ENCODE measurements around the gene C17orf114.

Gene C17orf114

DNA sequence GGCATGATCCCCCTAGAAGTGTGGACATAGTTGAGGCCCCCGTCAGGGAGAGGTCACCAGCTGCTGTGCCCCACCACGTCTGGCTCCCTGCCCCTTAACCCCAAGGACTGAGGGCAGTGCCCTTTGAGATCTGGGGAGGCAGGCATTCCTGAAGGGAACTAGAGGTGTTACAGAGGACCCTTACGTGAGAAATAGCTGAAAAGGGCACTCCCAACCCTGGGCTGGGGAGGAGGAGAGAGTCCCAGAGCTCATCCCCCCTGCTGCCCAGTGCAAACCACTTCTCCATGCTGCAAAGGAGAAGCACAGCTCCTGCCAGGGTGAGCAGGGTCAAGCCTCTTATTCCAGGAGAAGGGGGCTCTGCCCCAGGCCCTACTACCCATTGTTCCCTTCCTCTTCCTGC, 20.7 kb upstream of the C17orf114 start:
- no peak for DNase-seq

DNA sequence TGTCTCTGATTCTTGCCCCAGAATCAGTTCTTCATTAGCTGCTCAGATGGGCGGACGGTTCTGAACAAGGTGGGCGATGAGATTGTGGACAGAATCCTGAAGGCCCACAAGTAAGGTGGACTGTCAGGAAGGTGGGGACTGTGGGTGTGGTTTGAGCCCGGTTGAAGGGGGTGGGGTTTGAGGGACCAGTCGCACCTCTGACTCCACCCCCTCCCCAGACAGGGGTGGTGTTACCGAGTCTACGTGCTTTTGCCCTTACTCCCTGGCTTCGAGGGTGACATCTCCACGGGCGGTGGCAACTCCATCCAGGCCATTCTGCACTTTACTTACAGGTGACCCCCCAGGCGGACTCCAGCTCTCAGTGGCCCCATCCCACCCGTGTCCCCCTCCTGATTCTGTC, 16.1 kb upstream of the C17orf114 start:
- no peak for DNase-seq

DNA sequence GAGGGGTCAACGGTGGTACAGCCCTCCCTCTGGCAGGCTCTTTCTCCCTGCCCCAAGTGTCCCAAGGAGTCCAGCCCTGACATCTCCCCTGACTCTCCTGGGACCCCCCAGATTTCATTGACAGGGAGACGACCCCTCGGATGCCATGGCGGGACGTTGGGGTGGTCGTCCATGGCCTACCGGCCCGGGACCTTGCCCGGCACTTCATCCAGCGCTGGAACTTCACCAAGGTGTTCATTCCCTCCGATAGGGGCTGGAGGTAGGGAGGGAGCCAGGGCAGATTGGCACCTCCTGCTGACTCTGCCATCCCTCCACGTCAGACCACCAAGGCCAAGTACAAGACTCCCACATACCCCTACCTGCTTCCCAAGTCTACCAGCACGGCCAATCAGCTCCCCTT, 14.7 kb upstream of the C17orf114 start:
- DNase-seq, result no peak

DNA sequence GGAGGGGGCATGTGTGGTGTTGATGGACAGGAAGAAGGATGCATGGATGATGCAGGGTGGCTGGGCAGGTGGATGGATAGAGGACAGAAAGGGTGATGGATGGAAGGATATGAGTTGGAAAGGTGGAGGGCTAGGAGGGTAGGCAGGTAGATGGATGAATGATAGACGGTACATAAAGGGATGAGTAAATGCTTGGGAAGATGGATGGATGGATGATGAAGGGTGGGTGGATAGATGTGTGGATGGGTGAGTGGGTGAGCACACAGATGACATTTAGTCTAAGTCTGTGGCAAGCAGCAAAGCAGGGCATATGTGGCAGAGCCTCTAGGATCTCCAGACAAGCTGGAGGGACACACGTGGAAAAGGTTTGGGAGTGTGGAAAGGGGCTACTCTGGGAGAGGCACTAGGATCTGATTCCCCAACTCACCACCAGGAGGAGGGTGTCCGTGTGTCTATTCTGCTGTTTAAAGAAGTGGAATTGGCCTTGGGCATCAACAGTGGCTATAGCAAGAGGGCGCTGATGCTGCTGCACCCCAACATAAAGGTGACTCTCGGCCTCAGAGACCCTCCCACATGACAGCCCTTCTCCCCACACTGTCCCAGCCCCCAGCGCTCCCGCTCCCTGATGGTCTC, 13.0 kb upstream of the C17orf114 start:
- DNase-seq, result no peak

DNA sequence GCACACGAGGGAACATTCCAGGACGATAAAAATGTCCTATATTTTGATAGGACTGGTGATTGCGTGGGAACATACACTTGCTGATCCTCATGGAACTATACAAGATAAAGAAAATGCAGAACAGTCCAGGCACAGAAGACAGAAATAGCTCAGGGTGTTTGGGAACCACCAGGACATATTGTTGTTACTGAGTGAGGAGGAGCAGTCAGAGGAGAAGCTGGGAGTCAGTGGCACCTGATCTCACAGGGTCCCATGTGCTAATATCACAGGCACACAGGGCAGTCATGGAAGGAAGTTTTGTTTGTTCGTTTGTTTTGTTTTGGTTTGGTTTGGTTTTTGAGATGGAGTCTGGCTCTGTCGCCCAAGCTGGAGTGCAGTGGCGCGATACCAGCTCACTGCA, 10.6 kb upstream of the C17orf114 start:
- no peak for DNase-seq

DNA sequence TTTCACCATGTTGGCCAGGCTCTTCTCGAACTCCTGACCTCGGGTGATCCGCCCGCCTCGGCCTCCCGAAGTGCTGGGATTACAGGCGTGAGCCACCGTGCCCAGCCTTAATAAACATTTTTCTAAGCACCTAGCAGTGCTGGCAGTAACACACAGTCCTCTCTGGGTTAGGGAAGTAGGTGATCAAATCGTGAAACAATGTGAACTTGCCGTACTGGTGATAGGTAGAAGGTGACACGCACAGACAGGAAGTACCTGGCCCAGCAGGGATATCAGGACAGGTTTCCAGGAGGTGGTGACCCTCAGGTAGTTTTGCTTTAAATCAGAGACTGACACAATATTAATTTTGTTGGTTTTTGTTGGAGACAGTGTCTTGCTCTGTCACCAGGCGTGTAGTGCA, 9.3 kb upstream of the C17orf114 start:
- DNase-seq, result no peak

- no peak for DNase-seq
Observed at GRCh38 chr17:4810696-4811290, 8.7 kb upstream of the C17orf114 start.

DNA sequence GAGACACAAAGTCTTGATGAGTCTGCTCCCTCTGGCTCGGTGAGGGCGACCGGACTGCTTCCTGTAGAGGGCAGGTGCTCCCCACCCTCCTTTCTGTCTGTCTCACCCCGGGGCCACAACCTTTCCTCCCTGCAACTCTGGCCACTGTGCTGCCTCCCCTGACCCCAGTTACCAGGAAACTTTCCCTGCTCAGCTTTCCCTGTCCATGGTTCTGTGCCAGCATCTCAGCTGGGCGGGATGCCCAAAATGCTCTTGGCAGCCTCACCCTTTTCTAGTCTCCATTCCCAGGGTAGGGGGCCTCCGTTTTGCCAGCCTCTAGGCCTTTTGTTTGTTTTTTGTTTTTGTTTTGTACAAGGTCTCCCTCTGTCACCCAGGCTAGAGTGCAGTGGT, 6.2 kb upstream of the C17orf114 start:
- no peak for DNase-seq

- no peak for DNase-seq
Observed at GRCh38 chr17:4807605-4808377, 5.7 kb upstream of the C17orf114 start.

GRCh38 chr17:4806777-4807604, 4.9 kb upstream of the C17orf114 start, which contains the start of gene PLD2:
Gene PLD2 (plus strand): TSS chr17:4807152. CDS start chr17:4807773, 621 bp downstream.
- peak; percentile 78 for DNase-seq

- no peak for DNase-seq
Observed at GRCh38 chr17:4806456-4806776, 4.3 kb upstream of the C17orf114 start.

GRCh38 chr17:4800462-4801196, 1.5 kb downstream of the C17orf114 start:
- no peak for DNase-seq

GRCh38 chr17:4796552-4796920, 5.6 kb downstream of the C17orf114 start:
- DNase-seq, result no peak

GRCh38 chr17:4795168-4795567, 7.0 kb downstream of the C17orf114 start:
- no peak for DNase-seq

GRCh38 chr17:4790705-4791088, 11.4 kb downstream of the C17orf114 start:
- no peak for DNase-seq

- peak; percentile 73 for DNase-seq
Observed at GRCh38 chr17:4789951-4790704, 12.0 kb downstream of the C17orf114 start.

- no peak for DNase-seq
Observed at GRCh38 chr17:4789701-4789950, 12.5 kb downstream of the C17orf114 start.

DNA sequence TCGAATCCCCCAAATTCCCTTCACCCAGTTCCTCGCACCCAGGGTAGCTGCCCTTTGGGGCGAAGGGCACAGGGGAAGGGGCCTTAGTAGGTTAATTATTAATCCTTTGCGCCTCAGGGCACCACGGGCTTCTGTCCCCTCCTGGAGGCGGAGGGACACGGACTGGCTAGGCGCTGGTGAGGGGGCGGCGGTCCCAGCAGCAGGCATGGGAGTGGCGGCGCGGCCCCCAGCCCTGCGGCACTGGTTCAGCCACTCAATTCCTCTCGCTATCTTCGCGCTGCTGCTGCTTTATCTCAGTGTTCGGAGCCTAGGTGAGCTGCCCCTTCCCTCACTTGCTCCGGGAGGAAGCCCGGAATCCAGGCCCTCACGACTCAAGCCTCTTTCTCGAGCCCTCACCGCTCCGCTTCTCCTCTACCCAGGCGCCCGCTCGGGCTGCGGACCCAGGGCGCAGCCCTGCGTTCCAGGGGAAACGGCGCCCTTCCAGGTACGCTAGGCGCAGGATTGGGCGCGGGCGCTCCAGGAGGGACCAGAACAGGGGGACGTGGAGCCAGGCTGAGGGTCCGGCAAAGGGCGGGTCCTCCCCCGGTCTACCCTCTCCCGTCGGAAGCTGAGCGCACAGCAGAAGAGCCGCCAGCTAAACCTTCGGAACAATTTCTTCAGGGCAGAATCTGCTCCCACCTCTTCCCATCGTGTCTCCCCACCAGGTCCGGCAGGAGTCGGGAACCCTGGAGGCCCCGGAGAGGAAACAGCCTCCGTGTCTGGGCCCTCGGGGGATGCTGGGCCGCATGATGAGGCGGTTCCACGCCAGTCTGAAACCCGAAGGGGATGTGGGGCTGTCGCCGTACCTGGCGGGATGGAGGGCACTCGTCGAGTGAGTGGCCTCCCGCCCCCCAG, 13.1 kb downstream of the C17orf114 start, which contains the start of gene GLTPD2:
TSS of gene GLTPD2 (plus strand) at position 158 of the 894 bp plus-strand sequence. CDS start at position 206, 48 bp downstream.
- DNase-seq, result no peak

DNA sequence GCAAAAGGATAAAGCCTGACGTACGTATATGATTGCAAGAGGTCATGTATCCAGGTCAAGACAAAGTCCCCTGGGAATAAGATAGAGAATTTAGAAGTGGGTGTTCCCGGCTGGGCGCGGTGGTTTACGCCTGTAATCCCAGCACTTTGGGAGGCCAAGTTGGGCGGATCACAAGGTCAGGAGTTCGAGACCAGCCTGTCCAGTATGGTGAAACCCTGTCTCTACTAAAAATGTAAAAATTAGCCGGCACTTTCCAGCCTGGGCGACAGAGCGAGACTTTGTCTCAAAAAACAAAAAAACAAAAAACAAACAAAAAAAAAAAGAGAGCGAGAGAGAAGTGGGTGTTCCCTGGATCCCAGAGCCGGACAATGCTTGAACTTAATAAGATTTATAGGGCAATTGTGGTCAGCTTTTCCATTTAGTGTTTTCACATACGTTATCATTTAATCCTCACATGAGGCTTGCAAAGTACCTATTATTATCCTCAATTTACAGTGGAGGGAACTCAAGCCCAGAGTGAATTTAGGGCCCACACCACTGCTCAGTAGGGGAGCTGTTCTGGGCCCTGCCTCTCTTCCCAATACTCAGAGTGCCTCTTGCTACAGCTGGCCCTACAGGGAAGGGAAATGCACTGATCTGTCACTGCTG, 13.8 kb downstream of the C17orf114 start:
- DNase-seq, result no peak

DNA sequence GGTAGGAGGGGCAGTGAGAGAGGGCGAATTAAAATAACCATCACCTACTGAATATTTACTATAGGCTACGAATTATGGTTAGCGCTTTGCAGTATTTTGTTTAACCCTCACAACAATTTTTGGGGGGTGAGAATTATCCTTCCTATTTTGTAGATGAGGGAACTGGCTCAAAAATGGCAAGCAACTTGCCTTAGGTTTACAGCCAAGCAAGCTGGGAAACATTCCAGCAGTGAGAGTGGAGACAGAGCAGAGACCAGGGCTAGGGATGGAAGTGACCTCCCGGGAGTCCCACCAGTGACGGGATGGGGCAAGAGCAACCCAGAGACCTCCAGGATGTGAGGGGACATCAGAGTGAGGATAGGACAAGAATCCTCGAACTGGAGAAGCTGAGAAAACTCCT, 15.6 kb downstream of the C17orf114 start:
- no peak for DNase-seq

GRCh38 chr17:4786106-4786511, 16.0 kb downstream of the C17orf114 start, which contains the start of gene VMO1:
Gene VMO1 (minus strand): TSS chr17:4786364. CDS start chr17:4786352, 12 bp downstream.
- DNase-seq, result no peak

All from activated effector memory CD4-positive, alpha-beta T cell treated with Interleukin-2 at 50 U/mL for 16 hours (primary cell).